Fibroblast of gingiva (primary cell): ENCODE results near the gene CROCC2.

Experiments
- DNase-seq: peaks from one replicate; pipeline ENCODE4 v3.0.0-alpha.2; 2011; ENCODE audit warnings: low read depth

Gene CROCC2

DNA sequence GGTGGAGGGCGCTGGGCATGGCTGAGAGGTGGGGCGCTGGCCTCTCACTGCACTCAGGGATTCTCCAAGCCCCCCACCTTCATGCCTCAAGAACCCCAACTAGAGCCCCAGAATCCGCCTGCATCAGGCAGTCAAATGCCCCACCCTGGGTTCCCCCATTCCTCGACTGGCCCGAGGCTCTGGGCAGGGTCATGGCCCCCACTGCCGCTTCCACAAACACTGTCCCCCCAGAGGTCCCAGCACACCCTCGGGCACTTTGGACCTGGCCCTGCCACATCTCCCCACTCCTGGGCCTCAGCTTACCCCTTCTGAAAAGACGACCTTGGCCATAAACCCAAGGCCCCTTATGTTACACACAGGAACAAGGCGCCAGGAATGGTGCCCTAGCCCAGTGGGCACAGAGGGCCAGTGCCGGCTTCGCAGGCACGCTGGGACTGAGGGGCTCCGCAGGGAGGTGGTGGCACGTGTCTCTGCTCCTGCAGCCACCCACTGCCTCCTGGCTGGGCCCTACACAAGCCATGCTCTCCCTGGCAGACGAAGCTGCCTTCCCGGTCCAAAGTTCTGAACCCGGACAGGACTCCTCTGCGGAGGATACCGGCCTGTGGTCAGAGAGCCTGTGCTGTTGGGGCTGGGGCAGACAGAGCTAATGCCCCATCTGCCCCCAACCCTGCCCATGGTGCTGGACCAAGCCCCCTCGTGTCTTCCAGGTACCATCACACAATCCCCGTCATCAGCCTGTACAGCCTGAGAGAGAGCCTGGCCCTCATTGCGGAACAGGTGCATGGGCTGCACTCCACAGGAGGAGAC lies 30.7 kb upstream of the CROCC2 start:
- no peak for DNase-seq

- DNase-seq, result no peak
Measured at GRCh38 chr2:240876035-240876474, 30.1 kb upstream of the CROCC2 start.

- no peak for DNase-seq
Measured at GRCh38 chr2:240876475-240877251, 29.5 kb upstream of the CROCC2 start.

DNA sequence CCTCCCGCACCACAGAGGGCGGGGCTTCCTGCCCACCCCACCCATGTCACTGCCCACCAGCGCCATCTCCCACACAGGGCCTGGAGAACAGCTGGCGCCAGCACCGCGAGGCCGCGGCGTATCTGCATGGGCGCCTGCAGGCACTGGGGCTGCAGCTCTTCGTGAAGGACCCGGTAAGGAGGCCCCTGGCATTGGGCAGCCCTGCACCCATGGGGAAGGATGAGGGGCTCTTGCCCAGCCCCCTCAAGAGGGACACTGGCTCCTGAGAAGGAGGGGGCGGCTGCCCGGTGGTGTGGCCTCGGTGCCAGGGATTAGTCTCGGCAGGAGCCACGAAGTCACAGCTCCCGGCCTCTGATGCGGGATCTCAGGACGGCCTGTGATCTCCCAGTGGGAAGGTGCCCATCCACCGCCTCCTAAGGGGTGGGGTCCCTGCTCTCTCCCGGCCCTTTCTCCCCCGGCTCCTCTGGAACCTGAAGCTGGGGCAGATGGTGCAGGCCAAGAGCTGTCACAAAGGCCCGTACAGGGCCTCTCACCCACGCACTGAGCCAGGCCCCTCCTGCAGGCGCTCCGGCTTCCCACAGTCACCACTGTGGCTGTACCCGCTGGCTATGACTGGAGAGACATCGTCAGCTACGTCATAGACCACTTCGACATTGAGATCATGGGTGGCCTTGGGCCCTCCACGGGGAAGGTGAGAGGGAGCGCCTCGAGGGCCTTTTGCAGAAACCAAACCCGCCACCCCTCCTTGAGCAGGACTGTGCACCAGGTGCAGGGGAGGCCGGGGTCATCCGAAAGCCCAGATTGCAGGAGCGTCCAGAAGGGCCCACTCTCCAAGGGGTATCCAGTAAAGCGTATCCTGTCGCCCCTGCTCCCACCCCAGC lies 28.4 kb upstream of the CROCC2 start:
- no peak for DNase-seq

DNA sequence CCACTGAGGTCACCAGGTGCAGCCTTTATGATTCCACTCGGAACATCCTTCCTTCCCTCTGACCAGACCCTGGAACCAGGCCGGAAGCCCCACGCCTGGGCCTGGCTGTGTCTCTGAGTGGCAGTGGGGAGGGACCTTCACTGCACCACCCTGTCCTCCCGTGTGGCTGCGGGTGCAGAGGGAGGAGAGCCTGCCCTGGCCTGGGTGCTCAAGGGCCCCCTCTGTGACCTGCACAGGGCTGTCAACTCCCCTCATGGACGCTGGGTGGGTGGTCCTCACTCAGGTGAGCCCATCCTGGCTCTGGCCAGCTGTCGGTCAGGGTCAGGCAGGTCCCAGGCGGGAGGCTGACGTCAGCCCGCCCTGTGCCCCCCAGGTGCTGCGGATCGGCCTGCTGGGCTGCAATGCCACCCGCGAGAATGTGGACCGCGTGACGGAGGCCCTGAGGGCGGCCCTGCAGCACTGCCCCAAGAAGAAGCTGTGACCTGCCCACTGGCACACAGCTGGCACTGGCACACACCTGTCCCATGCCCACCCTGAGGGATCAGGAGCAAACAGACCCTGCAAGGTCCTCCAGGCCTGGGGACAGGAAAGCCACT lies 27.7 kb upstream of the CROCC2 start:
- DNase-seq, result no peak

- DNase-seq, result no peak
Measured at GRCh38 chr2:240879105-240879504, 27.0 kb upstream of the CROCC2 start.

DNA sequence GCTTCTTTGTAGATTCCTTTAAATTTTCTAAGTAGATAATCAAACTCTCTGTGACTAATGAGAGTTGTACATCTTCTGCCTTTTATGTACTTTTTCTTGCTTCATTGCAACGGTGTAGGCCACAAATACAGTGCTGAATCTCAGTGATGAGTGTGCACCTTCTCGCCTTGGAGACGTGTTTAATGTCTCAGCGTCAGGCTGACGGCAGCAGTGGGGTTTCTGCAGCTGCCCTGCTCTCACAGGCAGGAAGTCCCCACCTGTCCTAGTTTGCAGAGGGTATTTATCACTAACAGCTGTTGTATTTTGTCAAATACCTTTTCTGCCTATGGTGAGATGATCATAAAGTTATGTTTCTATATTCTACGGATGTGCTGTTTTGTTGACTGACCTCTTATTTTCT lies 24.2 kb upstream of the CROCC2 start:
- no peak for DNase-seq

DNA sequence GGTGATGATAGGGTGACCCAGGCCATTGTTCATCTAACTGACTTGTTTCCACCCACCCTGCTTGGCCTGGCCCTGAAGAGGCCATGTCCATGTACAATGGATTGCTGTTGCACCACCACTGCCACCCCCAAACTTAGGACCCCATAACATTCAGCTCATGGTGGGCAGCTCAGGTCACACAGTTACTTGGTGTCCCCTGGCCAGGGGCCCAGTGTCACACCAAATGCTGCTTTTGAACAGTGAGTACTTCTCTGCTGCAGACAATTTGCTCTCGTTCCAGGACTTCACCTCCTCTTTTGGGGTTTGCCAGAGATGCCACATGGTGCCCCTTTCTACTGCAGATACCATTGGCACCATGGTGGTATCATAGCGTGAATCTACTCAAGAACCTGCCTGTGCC lies 21.9 kb upstream of the CROCC2 start:
- DNase-seq, result no peak

DNA sequence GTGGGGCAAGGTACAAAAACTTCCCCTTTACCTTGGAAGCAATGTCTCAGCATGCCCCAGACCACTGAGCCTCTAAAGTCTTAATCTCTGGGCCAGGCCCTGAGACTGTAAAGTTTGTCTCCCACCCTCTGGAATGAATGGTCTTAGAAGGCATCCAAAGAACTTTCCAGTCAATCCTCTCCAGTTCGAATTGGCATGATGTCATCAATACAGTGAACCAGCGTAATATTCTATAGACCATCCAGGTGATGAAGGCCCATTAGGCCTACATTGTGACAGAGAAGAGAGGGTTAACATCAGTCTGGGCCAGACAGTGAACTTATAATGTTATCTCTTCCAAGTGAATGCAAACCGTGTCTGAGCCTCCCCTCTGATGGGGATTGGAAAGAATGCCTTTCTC lies 21.4 kb upstream of the CROCC2 start:
- DNase-seq, result no peak

- no peak for DNase-seq
Measured at GRCh38 chr2:240885566-240885965, 20.6 kb upstream of the CROCC2 start.

GRCh38 chr2:240886023-240886565 lies 20.0 kb upstream of the CROCC2 start:
- DNase-seq, result no peak

DNA sequence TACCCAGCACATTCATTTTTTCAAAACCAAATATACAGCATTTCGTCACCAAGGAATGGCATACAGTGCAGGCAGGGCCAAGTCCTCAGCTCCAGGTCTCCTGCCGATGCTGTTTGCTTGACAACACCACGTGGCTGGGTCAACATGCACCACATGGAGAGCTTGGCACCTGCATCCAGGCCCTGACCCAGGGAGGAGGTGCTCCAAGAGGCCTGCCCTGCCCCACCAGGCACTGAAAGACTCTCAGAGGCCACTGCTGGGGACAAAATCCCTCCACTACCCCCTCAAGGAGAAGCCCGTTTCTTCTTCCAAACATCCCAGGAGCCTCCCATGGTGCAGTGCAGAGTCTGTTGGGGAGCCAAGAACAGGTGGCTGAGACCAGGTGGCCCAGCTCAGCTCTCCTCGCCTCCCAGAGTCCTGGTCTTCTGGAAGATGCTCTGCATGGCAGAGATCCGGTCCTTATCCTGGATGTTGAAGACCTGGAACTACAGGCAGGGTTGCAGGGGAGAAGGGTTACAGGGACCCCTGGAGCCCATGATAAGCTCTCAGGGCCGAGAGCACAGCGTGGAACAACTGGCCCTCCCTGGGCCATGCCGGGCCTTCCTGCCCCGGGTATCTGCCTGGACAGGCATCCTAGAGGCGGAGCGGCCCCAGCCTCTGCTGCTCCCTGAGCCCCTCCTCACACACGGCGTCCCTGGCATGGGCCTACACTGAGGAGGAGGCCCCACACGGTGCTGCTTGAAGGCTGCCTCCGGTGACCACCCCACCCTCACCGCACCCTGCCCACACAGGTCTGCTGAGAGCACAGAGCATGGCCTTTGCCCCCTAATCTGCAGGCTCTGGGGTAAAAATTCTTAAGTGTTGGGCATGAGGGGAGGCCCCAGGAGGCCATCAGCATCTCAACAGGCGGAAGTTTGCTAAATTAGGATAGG lies 19.2 kb upstream of the CROCC2 start:
- no peak for DNase-seq

DNA sequence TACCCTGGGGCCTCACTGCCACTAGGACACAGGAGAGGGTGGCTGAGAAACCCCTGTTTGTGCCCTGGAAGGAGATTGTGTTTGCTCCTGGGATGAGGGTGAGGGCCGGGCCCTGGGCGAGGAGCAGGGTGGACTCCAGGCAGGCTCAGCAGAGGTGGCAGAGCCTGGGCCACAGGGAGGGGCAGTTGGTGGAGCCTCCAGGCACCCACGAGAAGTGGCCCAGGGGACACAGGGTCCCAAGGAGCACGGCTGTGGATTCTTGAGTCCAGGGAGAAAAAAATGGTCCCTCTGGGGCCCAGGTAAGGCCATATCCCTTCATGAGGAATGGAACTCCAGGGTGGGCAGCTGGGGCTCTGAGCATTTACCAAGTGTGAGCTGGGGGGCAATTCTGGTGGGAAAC lies 18.5 kb upstream of the CROCC2 start:
- DNase-seq, result no peak

- no peak for DNase-seq
Measured at GRCh38 chr2:240888130-240888889, 17.8 kb upstream of the CROCC2 start.

DNA sequence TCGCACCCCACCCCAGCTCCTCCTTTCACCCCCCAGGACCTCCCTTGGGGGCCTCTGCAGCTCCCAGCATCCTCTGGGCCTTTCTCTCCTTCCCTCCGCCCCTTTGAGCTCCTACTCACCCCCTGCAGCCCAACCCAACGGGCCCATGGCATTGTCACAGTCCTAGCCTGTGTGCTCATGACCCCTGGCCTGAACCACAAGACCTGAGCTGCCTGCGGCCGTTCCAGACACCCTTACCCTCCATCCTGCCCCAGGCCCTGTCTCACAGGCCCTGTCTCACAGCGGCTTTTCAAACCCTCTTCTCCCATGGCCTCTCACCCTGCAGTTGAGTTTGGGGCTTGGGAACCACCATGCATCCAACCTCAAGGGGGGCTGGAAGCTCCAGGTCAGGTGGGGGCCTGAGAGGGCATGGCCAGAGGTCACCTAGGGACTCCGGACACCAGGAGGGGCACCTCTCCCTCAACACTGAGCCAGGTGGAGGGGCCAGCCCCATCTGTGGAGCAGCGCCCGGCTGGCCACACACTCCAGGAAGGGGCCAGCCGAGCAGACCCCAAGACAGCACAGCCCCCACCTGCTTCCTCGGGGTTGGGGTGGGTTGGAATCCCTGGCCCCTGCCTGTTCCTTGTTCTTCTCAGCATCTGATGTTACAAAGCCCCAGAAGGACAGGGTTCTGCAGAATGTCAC lies 17.1 kb upstream of the CROCC2 start:
- DNase-seq, result no peak

DNA sequence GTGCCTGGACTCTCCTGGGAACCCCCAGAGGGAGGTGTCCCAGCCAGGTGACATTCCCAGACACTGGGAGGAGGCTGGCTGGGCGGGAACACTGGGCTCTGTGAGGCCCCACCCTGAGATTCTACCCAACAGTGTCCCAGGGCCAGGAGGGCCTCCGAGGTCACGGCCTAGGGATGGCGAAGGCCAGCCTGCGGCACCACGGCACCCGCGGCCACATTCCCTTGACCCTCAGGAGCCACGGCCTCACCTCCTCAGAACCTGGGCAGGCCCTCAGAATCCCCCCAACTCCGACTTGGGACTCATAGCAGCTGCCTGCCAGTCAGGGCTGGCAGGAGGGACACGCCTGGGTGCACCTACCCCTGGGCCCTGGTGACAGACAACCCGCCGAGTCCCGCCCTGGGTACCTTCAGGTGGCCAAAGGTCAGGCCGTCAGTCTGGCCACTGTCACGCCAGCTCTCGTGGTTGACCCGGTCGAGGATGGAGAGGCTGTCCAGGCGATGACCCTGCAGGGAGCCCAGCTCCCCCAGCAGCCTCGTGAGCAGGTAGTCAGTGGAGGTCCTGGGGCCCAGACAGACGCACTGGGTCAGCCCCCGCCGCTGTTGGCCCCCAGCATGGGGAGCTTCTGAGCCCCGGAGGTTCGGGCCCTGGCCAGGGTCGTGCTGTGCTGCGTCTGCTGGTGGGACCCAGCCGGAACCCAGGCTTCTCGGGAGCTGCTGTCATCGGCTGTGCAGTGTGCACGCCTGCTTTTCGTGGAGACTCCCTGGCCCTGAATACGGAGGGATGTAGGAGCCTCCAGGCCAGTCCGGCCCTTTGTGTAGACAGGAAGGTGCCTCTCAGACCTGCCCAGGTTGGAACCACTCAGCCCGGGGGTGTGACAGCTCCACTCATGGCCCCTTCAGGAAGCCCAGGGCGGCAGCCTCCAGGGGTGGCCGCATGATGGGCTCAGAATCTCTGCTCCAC lies 16.3 kb upstream of the CROCC2 start:
- no peak for DNase-seq

GRCh38 chr2:240890691-240891090 lies 15.4 kb upstream of the CROCC2 start:
- no peak for DNase-seq
